GM23338 (cell line): ENCODE measurements around the gene MYO1D. TPM values are rescaled to one million over a fixed set of nuclear protein-coding genes. Genes with fewer than 3 reads are reported as not detected.

Source experiments
- ATAC-seq: fragments of 200-7000 bp; cut with Tn5 transposase; 3 replicates; pipeline ENCODE4 v1.9.1; 2020
- DNase-seq: peaks from one replicate; pipeline ENCODE4 v3.0.0-alpha.2; 2015; ENCODE audit warnings: low spot score
- H2AFZ ChIP-seq: fragments of 200-600 bp; sonication (generic); 2 replicates; pipeline ENCODE4 v1.8.0; 2016; ENCODE audit warnings: antibody characterized with exemption, mild to moderate bottlenecking, moderate library complexity
- H3F3A ChIP-seq: fragments of 200-600 bp; sonication (generic); replicated peaks from 2 replicates; pipeline ENCODE4 v1.8.0; 2017; ENCODE audit warnings: antibody characterized with exemption, mixed run types, low read depth
- H3K27ac ChIP-seq: fragments of 200-600 bp; sonication (generic); 2 replicates; pipeline ENCODE4 v1.6.1; 2016; ENCODE audit warnings: low read depth
- H3K27me3 ChIP-seq: fragments of 200-600 bp; sonication (generic); 2 replicates; pipeline ENCODE4 v1.8.0; 2016; ENCODE audit warnings: mild to moderate bottlenecking, mixed run types, moderate library complexity; ENCODE audit not compliant: insufficient read depth
- H3K36me3 ChIP-seq: fragments of 200-600 bp; sonication (generic); 2 replicates; pipeline ENCODE4 v1.8.0; 2016; ENCODE audit warnings: mild to moderate bottlenecking; ENCODE audit not compliant: insufficient read depth
- H3K4me1 ChIP-seq: fragments of 200-600 bp; sonication (generic); 2 replicates; pipeline ENCODE4 v1.8.0; 2016; ENCODE audit warnings: mild to moderate bottlenecking, moderate library complexity; ENCODE audit not compliant: insufficient read depth
- H3K4me2 ChIP-seq: fragments of 200-600 bp; sonication (generic); 2 replicates; pipeline ENCODE4 v1.7.1; 2017; ENCODE audit warnings: mixed run types
- H3K4me3 ChIP-seq: fragments of 200-600 bp; sonication (generic); 2 replicates; pipeline ENCODE4 v1.6.1; 2016; ENCODE audit warnings: mixed run types
- H3K79me2 ChIP-seq: fragments of 200-600 bp; sonication (generic); replicated peaks from 2 replicates; pipeline ENCODE4 v1.8.0; 2017; ENCODE audit warnings: mild to moderate bottlenecking; ENCODE audit not compliant: insufficient read depth
- H3K9me2 ChIP-seq: fragments of 200-600 bp; sonication (generic); 2 replicates; pipeline ENCODE4 v1.8.0; 2017; ENCODE audit not compliant: insufficient read depth
- H4K20me1 ChIP-seq: fragments of 200-600 bp; sonication (generic); replicated peaks from 2 replicates; pipeline ENCODE4 v1.8.0; 2017; ENCODE audit warnings: mild to moderate bottlenecking; ENCODE audit not compliant: insufficient read depth
- H3K27ac Mint-ChIP-seq: 2 replicates; pipeline ENCODE4 v1.8.0; 2020; ENCODE audit warnings: inconsistent platforms, mild to moderate bottlenecking, moderate library complexity, mixed read lengths
- H3K27me3 Mint-ChIP-seq: 3 replicates; pipeline ENCODE4 v1.8.0; 2022; ENCODE audit warnings: low read depth, mild to moderate bottlenecking, moderate library complexity, mixed read lengths, inconsistent platforms; ENCODE audit not compliant: insufficient read depth, poor library complexity
- H3K36me3 Mint-ChIP-seq: 3 replicates; pipeline ENCODE4 v1.8.0; 2021; ENCODE audit warnings: low read depth, mild to moderate bottlenecking, inconsistent platforms, moderate library complexity, mixed read lengths
- H3K4me1 Mint-ChIP-seq: 3 replicates; pipeline ENCODE4 v1.8.0; 2020; ENCODE audit warnings: mild to moderate bottlenecking, inconsistent platforms, mixed read lengths
- H3K4me3 Mint-ChIP-seq: 3 replicates; pipeline ENCODE4 v1.8.0; 2021; ENCODE audit warnings: moderate library complexity, mild to moderate bottlenecking, inconsistent platforms, mixed read lengths
- H3K9me3 Mint-ChIP-seq: 3 replicates; pipeline ENCODE4 v1.8.0; 2020; ENCODE audit warnings: moderate library complexity, mild to moderate bottlenecking, inconsistent platforms, mixed read lengths
- CREB1 ChIP-seq: fragments of 250-450 bp; sonication (Bioruptor Pico); IDR thresholded peaks from 2 replicates; pipeline ENCODE4 v1.5.0; 2020; ENCODE audit warnings: low read depth, mild to moderate bottlenecking, moderate library complexity
- CTCF ChIP-seq, 2 experiments: fragments of 200-600 bp in 1 of 2; sonication (generic) in 1 of 2; conservative IDR thresholded peaks; 2 replicates each; pipeline versions ENCODE4 v1.5.1 to v1.6.1; 2016 to 2017; ENCODE audit warnings: antibody characterized with exemption in 2 of 2, low read depth in 2 of 2, mild to moderate bottlenecking in 2 of 2, moderate library complexity in 1 of 2
- ETS1 ChIP-seq: IDR thresholded peaks from 2 replicates; pipeline ENCODE4 v1.6.1; 2016; ENCODE audit warnings: antibody characterized with exemption
- EZH2 ChIP-seq: fragments of 200-600 bp; sonication (generic); IDR thresholded peaks from one replicate; pipeline ENCODE4 v1.8.0; 2017; ENCODE audit warnings: antibody characterized with exemption, mild to moderate bottlenecking, low read depth; ENCODE audit not compliant: unreplicated experiment
- EZH2phosphoT487 ChIP-seq: fragments of 200-600 bp; sonication (generic); IDR thresholded peaks from one replicate; pipeline ENCODE4 v1.8.1; 2018; ENCODE audit warnings: antibody characterized with exemption; ENCODE audit not compliant: unreplicated experiment
- JUNB ChIP-seq: IDR thresholded peaks from one replicate; pipeline ENCODE4 v1.6.1; 2016; ENCODE audit warnings: antibody characterized with exemption; ENCODE audit not compliant: unreplicated experiment
- NANOG ChIP-seq: IDR thresholded peaks from 2 replicates; pipeline ENCODE4 v1.6.1; 2016; ENCODE audit warnings: antibody characterized with exemption, borderline replicate concordance
- POLR2AphosphoS5 ChIP-seq: IDR thresholded peaks from 2 replicates; pipeline ENCODE4 v1.6.1; 2016; ENCODE audit warnings: antibody characterized with exemption, low read depth
- REST ChIP-seq: IDR thresholded peaks from one replicate; pipeline ENCODE4 v1.6.1; 2018; ENCODE audit warnings: antibody characterized with exemption; ENCODE audit not compliant: unreplicated experiment
- ZNF114 ChIP-seq: fragments of 250-450 bp; sonication (Bioruptor Pico); IDR thresholded peaks from 2 replicates; pipeline ENCODE4 v1.5.0; 2020; ENCODE audit warnings: mild to moderate bottlenecking, moderate library complexity
- ZNF331 ChIP-seq: fragments of 250-450 bp; sonication (Bioruptor Pico); IDR thresholded peaks from 2 replicates; pipeline ENCODE4 v1.5.0; 2020; ENCODE audit warnings: low read depth, mild to moderate bottlenecking, moderate library complexity
- ZNF462 ChIP-seq: fragments of 250-450 bp; sonication (Bioruptor Pico); IDR thresholded peaks from 2 replicates; pipeline ENCODE4 v1.5.0; 2020; ENCODE audit warnings: mild to moderate bottlenecking, moderate library complexity
- polyA plus RNA-seq: library from polyadenylated mRNA; unstranded; fragments of >200 nt; fragmentation: Nextera tagmentation; extraction: Ambion mirVana; gene quantifications from 2 replicates; pipeline ENCODE4 v1.2.1, GENCODE V29; 2016
- total RNA-seq: library from RNA; depleted of rRNA; stranded (reverse); fragments of >200 nt; shearing (Covaris generic); gene quantifications from 2 replicates; pipeline ENCODE4 v1.2.3, GENCODE V29; 2014

Gene MYO1D
- total and polyA plus RNA-seq, 2 experiments from 2014 or later, result 8.6 to 28.6 TPM

GRCh38 chr17:32488604-32489180, 388.2 kb downstream of the MYO1D start:
- Mint-ChIP-seq H3K4me3 (peak overlapping the region; percentile 89), H3K27ac (no peak overlapping the region), H3K36me3 (peaks cover 34% of the 10 kb centered on the region), H3K4me1 (peaks cover 63% of the 10 kb centered on the region), H3K27me3 (peaks cover 25% of the 10 kb centered on the region), H3K9me3 (peaks cover 3% of the 10 kb centered on the region; the same call in 1 of the 3 replicates)
- Histone ChIP-seq H3K4me3 (peak overlapping the region; percentile 89), H3F3A (peaks cover 18% of the 10 kb centered on the region), H3K4me2 (peak overlapping the region; percentile 97; the same call in 1 of the 2 replicates), H3K9me2 (no peaks in the 10 kb centered on the region), H2AFZ (no peak overlapping the region), H3K4me1 (peaks cover 37% of the 10 kb centered on the region), H3K27me3 (no peaks in the 10 kb centered on the region), H3K79me2 (peaks cover 27% of the 10 kb centered on the region), H3K36me3 (no peaks in the 10 kb centered on the region; the same call in 1 of the 2 replicates), H4K20me1 (peaks cover 17% of the 10 kb centered on the region), H3K27ac (no peak overlapping the region)
- TF ChIP-seq ETS1 (no peak), JUNB (no peak), POLR2AphosphoS5 (no peak), ZNF462 (no peak), ZNF331 (CRISPR knock-in tag) (no peak), EZH2phosphoT487 (no peak), NANOG (no peak), REST (no peak), ZNF114 (no peak), EZH2 (no peak), CREB1 (CRISPR knock-in tag) (no peak), CTCF (conservative IDR thresholded peaks at IDR 0.05; ENCODE audit: low read depth in 2 of 2) (no peak)
- no peak for ATAC-seq
- no peak for DNase-seq
